ENCODE data around the gene PAPLN. TPM values are rescaled to one million over a fixed set of nuclear protein-coding genes. Genes with fewer than 3 reads are reported as not detected.

Gene PAPLN
- polyA plus RNA-seq, 3 donors, result 0.58 to 2.8 (median 0.73) TPM

DNA sequence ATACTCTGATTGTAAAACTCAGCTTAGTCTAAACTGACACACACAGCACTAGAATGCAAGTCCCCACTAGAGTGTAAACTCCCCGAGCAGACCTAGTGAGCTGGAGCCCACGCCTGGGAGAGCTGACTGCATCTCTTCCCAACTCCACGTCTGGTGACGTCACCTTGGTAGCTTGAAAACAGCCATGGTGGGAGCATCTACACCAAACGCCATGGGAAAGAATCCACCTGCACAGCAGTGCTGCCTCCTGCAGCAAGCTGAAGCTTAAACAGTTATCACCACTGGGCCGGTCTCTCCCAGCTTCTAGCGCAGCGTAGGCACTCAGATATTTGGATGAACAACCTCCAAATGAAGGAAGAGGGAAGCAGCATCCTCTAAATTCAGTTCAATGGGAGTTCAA, 4.3 kb upstream of the PAPLN start:
- peaks cover 47 to 64% (median 47%) of the 10 kb centered on the region in 3 donors for H3K27me3 Mint-ChIP-seq (ENCODE audit: low read depth in 3 of 3)
- peaks cover 21% of the 10 kb centered on the region for H3K4me1 Mint-ChIP-seq
- peaks cover 0 to 16% (median 7%) of the 10 kb centered on the region in 7 donors for H3K9me3 Mint-ChIP-seq
- Histone ChIP-seq H3K4me1 (ENCODE audit: control insufficient read depth in 1 of 2, insufficient read depth in 2 of 2, low read length in 2 of 2) (peaks cover 10 to 22% of the 10 kb centered on the region in 2 donors), H3K4me3 (replicated peaks in 1 of 3; ENCODE audit: low read depth in 2 of 3, low read length in 3 of 3) (no peak overlapping the region), H2AFZ (ENCODE audit: insufficient read depth, low read depth, low read length, poor library complexity, severe bottlenecking) (no peak overlapping the region), H3K9ac (ENCODE audit: insufficient read depth, low read length, poor library complexity, severe bottlenecking) (no peak overlapping the region), H3K79me2 (ENCODE audit: insufficient read depth, low read length) (no peaks in the 10 kb centered on the region), H3K27me3 (ENCODE audit: control insufficient read depth in 2 of 2, insufficient read depth in 2 of 2, low read length in 2 of 2) (peaks cover 28 to 53% of the 10 kb centered on the region in 2 donors), H3K4me2 (replicated peaks; ENCODE audit: extremely low read depth, low read length, poor library complexity, severe bottlenecking) (no peak overlapping the region), H3K36me3 (replicated peaks in 1 of 2; ENCODE audit: control insufficient read depth in 1 of 2, insufficient read depth in 2 of 2, low read length in 2 of 2) (peaks cover 9 to 15% of the 10 kb centered on the region in 2 donors), H3K9me3 (replicated peaks in 1 of 2; ENCODE audit: control insufficient read depth in 1 of 2, insufficient read depth in 1 of 2, low read length in 2 of 2) (no peaks in the 10 kb centered on the region), H4K20me1 (ENCODE audit: insufficient read depth, low read length) (peaks cover 11% of the 10 kb centered on the region), H3K27ac (ENCODE audit: low read depth in 1 of 2, low read length in 2 of 2) (no peak overlapping the region)
- TF ChIP-seq, protein P1, sequence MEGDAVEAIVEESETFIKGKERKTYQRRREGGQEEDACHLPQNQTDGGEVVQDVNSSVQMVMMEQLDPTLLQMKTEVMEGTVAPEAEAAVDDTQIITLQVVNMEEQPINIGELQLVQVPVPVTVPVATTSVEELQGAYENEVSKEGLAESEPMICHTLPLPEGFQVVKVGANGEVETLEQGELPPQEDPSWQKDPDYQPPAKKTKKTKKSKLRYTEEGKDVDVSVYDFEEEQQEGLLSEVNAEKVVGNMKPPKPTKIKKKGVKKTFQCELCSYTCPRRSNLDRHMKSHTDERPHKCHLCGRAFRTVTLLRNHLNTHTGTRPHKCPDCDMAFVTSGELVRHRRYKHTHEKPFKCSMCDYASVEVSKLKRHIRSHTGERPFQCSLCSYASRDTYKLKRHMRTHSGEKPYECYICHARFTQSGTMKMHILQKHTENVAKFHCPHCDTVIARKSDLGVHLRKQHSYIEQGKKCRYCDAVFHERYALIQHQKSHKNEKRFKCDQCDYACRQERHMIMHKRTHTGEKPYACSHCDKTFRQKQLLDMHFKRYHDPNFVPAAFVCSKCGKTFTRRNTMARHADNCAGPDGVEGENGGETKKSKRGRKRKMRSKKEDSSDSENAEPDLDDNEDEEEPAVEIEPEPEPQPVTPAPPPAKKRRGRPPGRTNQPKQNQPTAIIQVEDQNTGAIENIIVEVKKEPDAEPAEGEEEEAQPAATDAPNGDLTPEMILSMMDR (IDR thresholded peaks at IDR 0.05), result no peak
- H3K4me3 Mint-ChIP-seq, result no peak overlapping the region
- H3K27ac Mint-ChIP-seq, result no peak overlapping the region
- DNase-seq, result no peak
- WGBS (ENCODE audit: insufficient coverage), result 92% methylated on average over 8 of the region's 8 CpGs
- peaks cover 20 to 24% of the 10 kb centered on the region in 2 donors for H3K36me3 Mint-ChIP-seq
- intact Hi-C loops (cut with micrococcal nuclease), result no loop called here

DNA sequence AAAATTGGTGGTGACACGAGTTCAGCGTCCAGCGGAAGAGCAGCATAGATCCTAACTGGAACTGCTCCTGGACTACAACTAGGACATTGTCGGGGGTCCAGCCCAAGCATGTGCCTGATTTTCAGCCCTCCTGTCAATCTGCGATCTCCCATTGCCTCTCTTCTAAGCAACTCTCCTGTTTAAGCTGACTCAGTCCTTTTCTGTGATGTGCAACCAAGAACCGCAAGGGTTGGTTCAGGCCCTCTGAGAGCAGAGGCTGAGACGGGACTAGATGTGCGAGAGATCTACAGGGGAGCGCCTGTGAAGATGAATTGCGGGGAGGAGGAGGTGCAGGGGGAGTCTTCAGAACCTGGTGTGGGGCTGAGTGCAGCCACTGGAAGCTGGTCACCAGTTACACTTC, 3.7 kb upstream of the PAPLN start:
- DNase-seq, result no peak
- H3K27ac ChIP-seq (ENCODE audit: low read depth in 1 of 2, low read length in 2 of 2), result no peak overlapping the region
- no peak overlapping the region for H3K4me2 ChIP-seq (replicated peaks; ENCODE audit: extremely low read depth, low read length, poor library complexity, severe bottlenecking)
- H3K4me1 ChIP-seq (ENCODE audit: control insufficient read depth in 1 of 2, insufficient read depth in 2 of 2, low read length in 2 of 2), result peaks cover 15 to 27% of the 10 kb centered on the region in 2 donors
- H3K4me3 Mint-ChIP-seq, result no peak overlapping the region
- peaks cover 8 to 9% of the 10 kb centered on the region in 2 donors for H3K36me3 ChIP-seq (replicated peaks in 1 of 2; ENCODE audit: control insufficient read depth in 1 of 2, insufficient read depth in 2 of 2, low read length in 2 of 2)
- peaks cover 0 to 5% of the 10 kb centered on the region in 2 donors for H3K9me3 ChIP-seq (replicated peaks in 1 of 2; ENCODE audit: control insufficient read depth in 1 of 2, insufficient read depth in 1 of 2, low read length in 2 of 2)
- intact Hi-C loops (cut with micrococcal nuclease), result no loop called here
- no peak overlapping the region for H3K27ac Mint-ChIP-seq
- no peaks in the 10 kb centered on the region for H3K79me2 ChIP-seq (ENCODE audit: insufficient read depth, low read length)
- H3K36me3 Mint-ChIP-seq, result peaks cover 16 to 18% of the 10 kb centered on the region in 2 donors
- H3K4me1 Mint-ChIP-seq, result peaks cover 20% of the 10 kb centered on the region
- peaks cover 52 to 70% (median 53%) of the 10 kb centered on the region in 3 donors for H3K27me3 Mint-ChIP-seq (ENCODE audit: low read depth in 3 of 3)
- no peak overlapping the region for H3K9ac ChIP-seq (ENCODE audit: insufficient read depth, low read length, poor library complexity, severe bottlenecking)
- H4K20me1 ChIP-seq (ENCODE audit: insufficient read depth, low read length), result peaks cover 7% of the 10 kb centered on the region
- peaks cover 0 to 16% (median 7%) of the 10 kb centered on the region in 7 donors for H3K9me3 Mint-ChIP-seq
- 82% methylated on average over 9 of the region's 10 CpGs for WGBS (ENCODE audit: insufficient coverage)
- H3K4me3 ChIP-seq (replicated peaks in 1 of 3; ENCODE audit: low read depth in 2 of 3, low read length in 3 of 3), result no peak overlapping the region
- TF ChIP-seq, protein P1 (IDR thresholded peaks at IDR 0.05), result no peak
- peaks cover 33 to 59% of the 10 kb centered on the region in 2 donors for H3K27me3 ChIP-seq (ENCODE audit: control insufficient read depth in 2 of 2, insufficient read depth in 2 of 2, low read length in 2 of 2)
- no peak overlapping the region for H2AFZ ChIP-seq (ENCODE audit: insufficient read depth, low read depth, low read length, poor library complexity, severe bottlenecking)
